GM11168 (cell line): ENCODE data around the gene KCNMA1.

ENCODE experiments used
- in situ Hi-C: fragments of 300-500 bp; cut with MboI; formaldehyde crosslinking; loops from one replicate; pipeline ENCODE4 v1.12.0; 2022; ENCODE audit warnings: low sequenced_read_pairs; ENCODE audit not compliant: unreplicated experiment

KCNMA1 gene

GRCh38 chr10:76973091-76974016, 664.3 kb downstream of the KCNMA1 start:
- in situ Hi-C loops: no loop called here

GRCh38 chr10:76972541-76972940, 665.1 kb downstream of the KCNMA1 start:
- in situ Hi-C loops: no loop called here

DNA sequence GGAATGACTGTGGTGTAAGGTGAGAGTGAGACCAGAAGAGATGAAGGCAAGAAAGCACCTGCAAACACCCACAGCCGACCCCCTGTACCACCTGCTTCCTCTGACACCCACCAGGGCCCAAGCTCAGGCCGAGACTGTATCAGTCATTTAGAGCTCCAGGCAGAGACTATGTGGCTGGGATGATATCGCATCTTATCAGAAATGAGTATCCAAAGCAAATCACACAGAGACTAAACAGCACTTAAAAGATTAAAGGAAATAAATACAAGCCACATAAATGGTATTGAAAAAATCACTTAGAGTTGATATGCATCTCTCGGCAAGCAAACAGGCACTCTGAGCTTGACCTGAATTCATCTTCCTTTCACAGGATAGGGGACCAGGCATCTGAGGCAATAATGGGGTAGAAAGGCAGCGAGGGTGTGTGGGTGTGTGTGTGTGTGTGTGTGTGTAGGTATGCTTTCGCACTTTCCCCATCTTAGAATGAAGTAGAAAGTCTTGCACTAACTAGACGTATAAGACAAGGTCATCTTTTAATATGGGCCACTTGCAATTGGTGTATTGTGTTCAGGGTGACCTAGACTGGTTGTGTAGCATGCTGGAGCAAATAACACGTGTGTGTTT, 665.9 kb downstream of the KCNMA1 start:
- in situ Hi-C loops: no loop called here

DNA sequence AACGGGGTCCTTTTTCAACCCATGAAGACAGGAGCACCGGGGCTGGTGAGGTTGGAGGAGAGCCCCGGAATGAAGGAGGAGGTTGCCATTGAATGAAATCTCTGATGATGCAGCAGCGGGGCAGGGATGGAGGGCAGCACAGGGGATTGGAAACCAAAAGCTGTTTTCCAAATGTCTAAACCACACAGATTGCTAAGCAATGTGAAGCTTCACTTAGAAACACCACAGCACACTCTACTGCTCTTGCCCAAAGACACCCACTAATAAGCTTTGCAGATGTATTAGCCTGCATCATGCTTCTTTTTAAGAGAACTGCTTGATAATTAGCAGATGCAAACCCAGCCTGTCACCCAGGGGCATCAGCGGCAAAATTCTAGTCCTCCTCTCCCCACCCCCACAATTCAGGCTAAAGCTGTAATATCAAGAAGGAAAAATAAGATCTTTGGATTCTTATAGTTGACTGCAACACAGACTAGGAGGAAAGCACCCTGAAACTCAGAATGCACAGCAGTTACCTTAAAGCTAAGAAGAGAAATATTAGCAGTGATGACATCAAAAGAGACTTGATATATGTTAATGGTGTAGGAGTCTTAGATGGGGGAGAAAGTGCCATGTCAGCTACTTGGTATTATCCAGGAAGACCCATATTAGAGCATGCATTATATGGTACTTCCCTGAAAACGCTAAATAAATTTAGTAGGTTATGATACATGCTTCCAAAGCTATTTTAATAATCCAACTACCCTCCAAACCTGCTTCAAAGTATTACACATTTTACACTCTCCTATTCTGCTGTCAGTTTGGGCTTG, 666.7 kb downstream of the KCNMA1 start:
- in situ Hi-C loops: no loop called here

DNA sequence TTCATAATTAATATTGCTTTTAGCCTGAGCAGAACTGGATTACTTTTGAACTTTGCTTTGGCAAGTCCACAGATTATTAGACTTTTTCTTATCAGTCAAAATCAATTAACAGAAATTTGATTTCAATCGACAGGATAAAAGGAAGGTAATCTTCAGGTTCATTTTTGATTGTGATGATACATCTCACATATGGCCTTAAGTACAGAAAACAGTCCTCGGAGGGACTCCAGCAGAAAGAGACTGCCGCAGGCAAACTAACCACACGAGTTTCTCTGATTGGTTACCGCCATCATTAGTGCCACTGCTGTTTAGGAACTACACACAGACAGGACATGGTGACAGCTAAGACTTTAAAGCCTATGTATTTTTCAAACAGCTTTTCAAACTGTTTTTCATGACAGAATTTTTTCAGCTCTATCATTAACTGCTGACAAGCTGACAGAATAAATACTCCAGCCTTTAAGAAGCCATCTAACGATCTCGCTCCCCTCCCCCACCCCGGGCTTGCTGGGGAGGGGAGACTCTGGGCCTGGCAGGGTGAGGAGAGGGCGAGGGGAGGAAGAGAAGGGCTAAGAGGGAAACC, 668.2 kb downstream of the KCNMA1 start:
- in situ Hi-C loops: no loop called here

DNA sequence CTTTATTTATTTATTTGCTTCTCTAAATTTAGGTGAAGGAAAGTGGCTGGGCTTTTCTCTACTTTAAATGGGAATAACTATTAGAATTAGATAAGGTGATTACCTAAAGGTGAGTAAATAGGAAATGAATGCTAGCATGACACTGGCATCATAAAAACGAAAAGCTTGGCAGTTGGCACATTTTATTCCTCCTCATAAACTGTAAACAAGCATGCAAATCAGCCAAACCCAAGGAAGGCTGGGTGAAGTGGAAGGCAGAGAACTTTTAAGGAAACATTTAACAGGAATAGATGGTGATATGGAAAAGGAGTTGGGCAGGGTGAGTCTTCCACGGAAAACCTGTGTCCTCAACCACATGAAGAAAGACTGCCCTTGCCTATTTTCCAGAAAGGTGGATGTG, 669.1 kb downstream of the KCNMA1 start:
- in situ Hi-C loops: no loop called here

GRCh38 chr10:76962851-76963250, 674.8 kb downstream of the KCNMA1 start:
- in situ Hi-C loops: no loop called here

DNA sequence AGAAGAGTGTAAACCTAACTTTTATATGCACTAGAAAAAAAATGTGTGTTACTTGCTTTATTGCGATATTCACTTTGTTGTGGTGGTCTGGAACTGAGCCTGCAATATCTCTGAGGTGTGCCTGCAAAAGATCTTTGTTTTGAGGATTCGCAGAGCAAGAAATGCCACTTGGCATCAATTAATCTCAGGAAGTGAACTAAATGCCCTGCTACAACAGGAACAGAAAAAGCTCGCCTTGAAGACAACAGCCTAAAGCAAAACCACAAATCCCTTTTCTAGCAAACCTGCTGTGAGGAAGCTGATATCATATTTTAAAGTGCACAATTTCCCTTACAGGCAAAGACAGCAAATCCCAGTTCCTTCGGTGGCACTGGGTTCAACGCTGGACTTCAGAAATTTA, 675.8 kb downstream of the KCNMA1 start:
- in situ Hi-C loops: no loop called here

DNA sequence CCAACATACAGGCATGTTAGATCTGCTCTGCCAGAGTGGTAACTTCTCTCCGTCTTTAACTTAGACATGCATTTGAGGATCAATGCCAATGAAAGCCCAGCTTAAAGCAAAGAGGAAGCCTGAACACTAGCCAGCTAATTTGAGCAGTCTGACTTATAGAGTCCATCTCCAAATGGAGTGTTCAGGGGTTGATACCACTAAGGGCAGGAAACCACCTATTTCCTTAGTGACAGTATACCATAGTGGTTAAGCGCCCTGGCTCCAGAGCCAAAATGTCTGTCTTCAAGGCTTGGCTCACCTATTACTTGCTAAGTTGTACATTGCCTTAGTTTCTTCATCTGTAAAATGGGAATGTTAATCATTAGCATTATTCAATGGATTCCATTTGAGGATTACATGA, 678.5 kb downstream of the KCNMA1 start:
- in situ Hi-C loops: no loop called here

GRCh38 chr10:76954838-76955237, 682.8 kb downstream of the KCNMA1 start:
- in situ Hi-C loops: no loop called here

DNA sequence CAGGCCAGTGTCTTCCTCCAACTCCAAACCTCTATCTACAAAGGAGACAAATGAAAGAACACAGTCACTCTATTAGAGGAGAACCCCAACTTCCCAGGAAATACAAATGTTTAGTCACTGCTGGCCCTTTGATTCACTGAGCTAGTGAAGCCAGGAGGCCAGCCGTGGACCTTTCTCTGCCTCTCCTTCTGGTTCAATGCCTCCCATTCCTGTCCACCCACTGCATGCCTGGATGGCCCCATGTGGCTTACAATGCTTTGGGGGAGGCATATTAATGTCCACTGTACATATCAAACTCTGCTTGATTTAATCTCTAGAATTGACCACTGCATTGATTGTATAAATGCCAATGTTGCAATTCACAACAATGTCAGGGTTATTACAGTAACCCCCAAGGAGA, 687.3 kb downstream of the KCNMA1 start:
- in situ Hi-C loops: no loop called here

DNA sequence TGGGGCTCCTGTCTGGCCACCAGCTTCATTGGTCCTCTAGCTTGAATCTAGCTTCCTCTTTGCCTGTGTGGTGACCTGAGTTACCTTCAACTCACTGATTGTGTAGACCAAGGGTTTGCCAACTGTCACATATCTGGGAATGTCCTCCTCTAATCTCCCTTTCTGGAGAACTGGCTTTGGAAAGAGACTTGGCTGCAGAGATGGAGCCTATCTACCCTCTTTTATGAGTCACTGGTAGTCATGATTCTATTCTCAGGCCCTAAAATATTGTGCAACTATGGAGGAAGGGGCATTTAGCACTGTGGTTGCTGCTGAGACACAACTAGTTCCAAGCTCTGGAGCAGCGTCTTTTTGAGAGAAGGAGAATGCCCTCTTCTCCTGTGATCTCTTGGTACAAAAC, 691.3 kb downstream of the KCNMA1 start:
- in situ Hi-C loops: no loop called here

DNA sequence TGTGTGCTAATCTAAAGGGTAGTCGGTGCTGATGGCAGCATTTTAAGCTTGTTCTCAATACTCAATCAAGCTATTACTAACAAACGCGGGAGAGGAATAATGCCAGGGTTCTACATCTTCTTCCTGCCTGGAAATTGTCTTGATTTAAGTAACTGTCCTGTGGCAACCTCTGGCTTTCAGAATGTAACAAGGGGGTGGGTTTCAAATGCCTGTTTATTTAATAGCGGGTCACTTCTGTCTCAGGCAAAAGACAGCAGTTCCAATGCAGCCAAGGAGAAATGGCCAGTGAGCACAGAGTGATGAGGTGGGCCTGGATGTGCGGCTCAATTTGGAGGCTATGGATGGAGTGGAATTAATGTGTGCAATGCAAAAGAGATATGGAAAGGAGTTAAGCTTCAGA, 692.4 kb downstream of the KCNMA1 start:
- in situ Hi-C loops: no loop called here

DNA sequence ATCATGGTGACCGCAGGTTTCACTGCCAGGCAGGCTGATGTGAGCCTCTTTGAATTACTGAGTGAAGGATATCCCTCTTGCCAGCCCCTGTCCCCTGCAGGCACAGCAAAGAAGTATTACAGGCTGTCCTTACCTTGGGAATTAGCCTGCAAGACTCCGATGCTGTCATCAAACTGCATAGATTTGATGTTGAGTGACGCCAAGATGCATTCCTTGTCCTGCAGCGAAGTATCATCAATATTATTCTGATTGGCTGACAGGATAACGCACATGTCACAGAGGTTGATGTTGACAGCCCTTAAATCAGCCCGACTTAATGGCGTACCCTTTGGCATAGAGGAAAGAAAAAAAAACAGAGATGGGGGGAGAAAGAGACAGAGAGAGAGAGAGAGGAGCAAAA, 693.0 kb downstream of the KCNMA1 start:
- in situ Hi-C loops: no loop called here

GRCh38 chr10:76942628-76943416, 694.8 kb downstream of the KCNMA1 start:
- in situ Hi-C loops: no loop called here

DNA sequence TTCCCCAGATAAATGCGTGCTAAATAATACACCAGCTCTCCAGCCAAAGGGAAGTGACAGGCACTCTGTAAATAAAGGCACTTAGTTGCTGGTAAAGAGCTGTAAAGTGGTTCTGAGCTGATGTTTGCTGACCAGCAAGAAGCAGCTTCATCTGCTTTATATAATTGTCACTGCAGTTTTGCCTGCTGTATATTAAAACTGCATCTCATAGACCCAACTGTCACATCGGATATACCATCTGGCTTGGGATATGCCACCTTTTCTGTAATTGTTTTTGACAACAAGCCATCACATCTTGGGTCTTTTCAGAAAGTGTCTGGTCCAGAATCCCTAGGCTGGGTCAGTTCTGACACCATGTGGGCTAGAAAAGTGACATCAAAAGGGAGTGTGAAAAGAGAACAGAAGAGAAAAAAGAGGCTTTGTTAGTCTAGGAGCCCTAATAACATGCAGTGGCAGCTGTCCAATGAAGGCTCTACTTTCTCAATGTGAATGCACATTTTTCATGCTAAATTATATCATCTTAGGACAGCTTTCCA, 697.6 kb downstream of the KCNMA1 start:
- in situ Hi-C loops: no loop called here

GRCh38 chr10:76937181-76937600, 700.4 kb downstream of the KCNMA1 start:
- in situ Hi-C loops: no loop called here

- in situ Hi-C loops: no loop called here
These were observed 701.5 kb downstream of the KCNMA1 start for GRCh38 chr10:76935941-76936613.

DNA sequence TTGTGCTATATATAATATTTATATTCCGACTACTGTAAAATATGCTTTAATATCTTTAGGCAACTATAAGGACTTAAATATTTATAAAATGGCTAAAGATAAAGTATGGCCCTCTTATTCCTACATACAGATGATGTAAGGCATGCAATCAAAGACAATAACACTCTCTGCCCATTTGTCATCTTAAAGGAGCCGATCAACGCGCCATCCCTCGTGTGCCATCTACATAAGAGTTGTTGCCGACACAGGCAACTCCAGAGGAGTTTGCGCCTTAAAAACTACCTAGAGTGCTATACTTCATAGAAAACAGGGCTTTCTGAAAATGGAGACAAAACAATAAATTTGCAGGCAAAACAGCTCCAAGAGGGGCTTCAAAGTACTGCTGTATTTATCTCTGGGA, 709.0 kb downstream of the KCNMA1 start:
- in situ Hi-C loops: no loop called here
